ENCODE data around the gene RAI1.

DNA sequence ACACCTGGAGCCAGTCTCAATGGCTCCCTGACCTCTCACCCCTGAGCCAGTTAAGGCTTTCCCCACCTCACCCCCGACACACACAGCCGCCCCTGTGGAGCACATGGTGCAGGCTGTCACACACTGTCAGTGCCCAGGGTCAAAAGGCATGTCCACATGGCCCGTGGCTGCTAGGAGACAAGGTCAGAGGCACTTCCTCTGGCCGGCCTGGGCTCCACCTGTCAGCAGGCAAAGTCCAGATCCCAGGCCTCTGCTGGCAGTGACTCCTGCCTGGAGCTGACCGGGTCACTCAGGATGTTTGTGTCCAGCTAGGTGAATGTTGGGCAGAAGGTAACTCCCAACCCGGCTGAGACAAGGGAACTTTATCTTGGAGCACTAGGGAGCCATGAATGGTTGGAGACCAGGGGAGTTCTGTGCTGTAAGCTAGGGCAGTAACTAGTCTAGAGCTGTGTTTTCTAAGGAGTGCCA, 149.5 kb downstream of the RAI1 start:
- TF ChIP-seq, protein P1, sequence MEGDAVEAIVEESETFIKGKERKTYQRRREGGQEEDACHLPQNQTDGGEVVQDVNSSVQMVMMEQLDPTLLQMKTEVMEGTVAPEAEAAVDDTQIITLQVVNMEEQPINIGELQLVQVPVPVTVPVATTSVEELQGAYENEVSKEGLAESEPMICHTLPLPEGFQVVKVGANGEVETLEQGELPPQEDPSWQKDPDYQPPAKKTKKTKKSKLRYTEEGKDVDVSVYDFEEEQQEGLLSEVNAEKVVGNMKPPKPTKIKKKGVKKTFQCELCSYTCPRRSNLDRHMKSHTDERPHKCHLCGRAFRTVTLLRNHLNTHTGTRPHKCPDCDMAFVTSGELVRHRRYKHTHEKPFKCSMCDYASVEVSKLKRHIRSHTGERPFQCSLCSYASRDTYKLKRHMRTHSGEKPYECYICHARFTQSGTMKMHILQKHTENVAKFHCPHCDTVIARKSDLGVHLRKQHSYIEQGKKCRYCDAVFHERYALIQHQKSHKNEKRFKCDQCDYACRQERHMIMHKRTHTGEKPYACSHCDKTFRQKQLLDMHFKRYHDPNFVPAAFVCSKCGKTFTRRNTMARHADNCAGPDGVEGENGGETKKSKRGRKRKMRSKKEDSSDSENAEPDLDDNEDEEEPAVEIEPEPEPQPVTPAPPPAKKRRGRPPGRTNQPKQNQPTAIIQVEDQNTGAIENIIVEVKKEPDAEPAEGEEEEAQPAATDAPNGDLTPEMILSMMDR (conservative IDR thresholded peaks at IDR 0.05), result no peak
- no peak for TF ChIP-seq ZFX (IDR thresholded peaks at IDR 0.05)

Measured in C4-2B (cell line).